IPS-11a (cell line): ENCODE data around the gene RASGRP1.
A peak's percentile ranks its signal among the peaks of the same experiment; 100 is the strongest.

Experiments used
- H3K4me3 ChIP-seq: one replicate; pipeline ENCODE4 v1.5.1; 2013; ENCODE audit warnings: low read depth, low read length, control low read depth

The RASGRP1 gene

GRCh38 chr15:38463893-38464292 is 100.7 kb downstream of the RASGRP1 start:
- no peak overlapping the region for H3K4me3 ChIP-seq

- no peak overlapping the region for H3K4me3 ChIP-seq
Measured at GRCh38 chr15:38461066-38461833, 103.4 kb downstream of the RASGRP1 start.

GRCh38 chr15:38460543-38460942 is 104.1 kb downstream of the RASGRP1 start:
- H3K4me3 ChIP-seq: no peak overlapping the region

- H3K4me3 ChIP-seq: no peak overlapping the region
Measured at GRCh38 chr15:38459480-38459879, 105.1 kb downstream of the RASGRP1 start.

GRCh38 chr15:38458646-38459045 is 106.0 kb downstream of the RASGRP1 start:
- H3K4me3 ChIP-seq: no peak overlapping the region

- H3K4me3 ChIP-seq: peak overlapping the region; percentile 77
Measured at GRCh38 chr15:38455092-38455491, 109.5 kb downstream of the RASGRP1 start.

- H3K4me3 ChIP-seq: peak overlapping the region; percentile 77
Measured at GRCh38 chr15:38454696-38455090, 109.9 kb downstream of the RASGRP1 start.

GRCh38 chr15:38453971-38454695 is 110.5 kb downstream of the RASGRP1 start, which contains the start of gene FAM98B:
Gene FAM98B, plus strand, starts transcription at chr15:38454127. Its CDS starts 35 bp downstream, at chr15:38454162.
- peak within 1 kb of the TSS; percentile 77 for H3K4me3 ChIP-seq

- no peak overlapping the region for H3K4me3 ChIP-seq
Measured at GRCh38 chr15:38441130-38441519, 123.5 kb downstream of the RASGRP1 start.

- no peak overlapping the region for H3K4me3 ChIP-seq
Measured at GRCh38 chr15:38440353-38441129, 124.1 kb downstream of the RASGRP1 start.
